H1 (cell line): ENCODE measurements around the gene AKR1C3. TPM values are rescaled to one million over a fixed set of nuclear protein-coding genes. Genes with fewer than 3 reads are reported as not detected.
"Not testable (repeated sequence)": the region's sequence is repeated elsewhere in the genome, so short reads cannot be mapped to it uniquely, and the experiment has no call there.

Experiments used
- CTCF ChIA-PET: fragments of 300-600 bp; sonication (Branson Sonifier 250); formaldehyde crosslinking; loops from one replicate; lab custom pipeline; 2021; ENCODE audit not compliant: partially characterized antibody; lab: Charles Lee
- POLR2A ChIA-PET: fragments of 300-600 bp; sonication (Branson Sonifier 250); formaldehyde crosslinking; loops from one replicate; lab custom pipeline; 2021; ENCODE audit warnings: inconsistent platforms; ENCODE audit not compliant: partially characterized antibody; lab: Charles Lee
- DNase-seq, 2 experiments: peaks; one replicate each; pipeline versions ENCODE4 v3.0.0 to v3.0.0-alpha.2; 2010 to 2022; ENCODE audit warnings: low spot score in 2 of 2, low read depth in 1 of 2, mixed read lengths in 1 of 2
- FAIRE-seq: peaks from 2 replicates; lab custom pipeline; 2011; peaks lifted over from hg19 to GRCh38; lab: Jason Lieb, UNC
- H2AFZ ChIP-seq: 2 replicates; pipeline ENCODE4 v1.8.1; 2012; ENCODE audit warnings: low read length, inconsistent platforms
- H2AK5ac ChIP-seq: 2 replicates; pipeline ENCODE4 v1.6.1; 2013; ENCODE audit warnings: low read depth, low read length
- H2BK120ac ChIP-seq: replicated peaks from 2 replicates; pipeline ENCODE3; 2013; ENCODE audit warnings: low read depth, low read length, inconsistent platforms
- H2BK12ac ChIP-seq: 2 replicates; pipeline ENCODE4 v1.6.1; 2013; ENCODE audit warnings: low read depth, low read length
- H2BK15ac ChIP-seq: 2 replicates; pipeline ENCODE4 v1.6.1; 2013; ENCODE audit warnings: low read length
- H2BK20ac ChIP-seq: 2 replicates; pipeline ENCODE4 v1.6.1; 2013; ENCODE audit warnings: low read length
- H2BK5ac ChIP-seq: 2 replicates; pipeline ENCODE4 v1.6.1; 2013; ENCODE audit warnings: low read depth, low read length
- H3K14ac ChIP-seq: 2 replicates; pipeline ENCODE4 v1.6.1; 2013; ENCODE audit warnings: inconsistent platforms; ENCODE audit not compliant: insufficient read length
- H3K18ac ChIP-seq: 2 replicates; pipeline ENCODE4 v1.6.1; 2013; ENCODE audit warnings: low read length; ENCODE audit errors: extremely low read depth
- H3K23ac ChIP-seq: 2 replicates; pipeline ENCODE4 v1.6.1; 2013; ENCODE audit warnings: inconsistent platforms; ENCODE audit not compliant: insufficient read length
- H3K23me2 ChIP-seq: 2 replicates; pipeline ENCODE4 v1.6.1; 2013; ENCODE audit warnings: low read depth, low read length
- H3K27ac ChIP-seq: 2 replicates; pipeline ENCODE4 v1.6.1; 2011; ENCODE audit warnings: low read depth, low read length, inconsistent platforms
- H3K27me3 ChIP-seq, 4 experiments: replicated peaks in 1 of 4; 1 replicate in 1 of 4; 2 replicates in 3 of 4; pipeline versions ENCODE4 v1.6.1 to v1.8.1; 2011 to 2013; ENCODE audit warnings: low read length in 3 of 4, mild to moderate bottlenecking in 3 of 4, inconsistent platforms in 2 of 4, mixed read lengths in 2 of 4, moderate library complexity in 1 of 4; ENCODE audit not compliant: control insufficient read depth in 3 of 4, insufficient read depth in 3 of 4; ENCODE audit errors: extremely low read depth in 1 of 4
- H3K36me3 ChIP-seq, 4 experiments: 2 replicates each; pipeline versions ENCODE4 v1.6.1 to v1.8.1; 2011 to 2013; ENCODE audit warnings: mild to moderate bottlenecking in 4 of 4, low read length in 3 of 4, moderate library complexity in 2 of 4, control low read depth in 1 of 4, inconsistent platforms in 1 of 4; ENCODE audit not compliant: insufficient read depth in 4 of 4, control insufficient read depth in 2 of 4
- H3K4ac ChIP-seq: replicated peaks from 2 replicates; pipeline ENCODE3; 2013; ENCODE audit warnings: low read length, low read depth, mixed read lengths, inconsistent platforms; ENCODE audit not compliant: insufficient read length
- H3K4me1 ChIP-seq, 4 experiments: replicated peaks in 1 of 4; 1 replicate in 1 of 4; 2 replicates in 3 of 4; pipeline versions ENCODE4 v1.6.1 to v1.8.1; 2011 to 2013; ENCODE audit warnings: low read length in 3 of 4, inconsistent platforms in 2 of 4, mixed read lengths in 1 of 4; ENCODE audit not compliant: insufficient read depth in 4 of 4, control insufficient read depth in 3 of 4
- H3K4me2 ChIP-seq, 2 experiments: 2 replicates each; pipeline versions ENCODE4 v1.6.1 to v1.8.1; 2011 to 2013; ENCODE audit warnings: low read depth in 2 of 2, low read length in 2 of 2, control low read depth in 1 of 2, inconsistent platforms in 1 of 2, mild to moderate bottlenecking in 1 of 2; ENCODE audit not compliant: insufficient read depth in 1 of 2
- H3K4me3 ChIP-seq, 4 experiments: fragments of 200-600, 300-600 bp in 1 of 4; sonication (generic), shearing (Covaris generic), sonication (Bioruptor Twin) in 1 of 4; 2 replicates each; pipeline versions ENCODE4 v1.5.1 to v1.8.1; 2011 to 2016; ENCODE audit warnings: low read length in 4 of 4, low read depth in 3 of 4, control low read depth in 2 of 4, inconsistent platforms in 2 of 4, mild to moderate bottlenecking in 2 of 4, mixed read lengths in 1 of 4, moderate library complexity in 1 of 4; ENCODE audit not compliant: insufficient read depth in 2 of 4; ENCODE audit errors: extremely low read depth in 1 of 4
- H3K56ac ChIP-seq: replicated peaks from 2 replicates; pipeline ENCODE3; 2013; ENCODE audit warnings: low read depth, mild to moderate bottlenecking, mixed read lengths, low read length, inconsistent platforms; ENCODE audit not compliant: insufficient read length
- H3K79me1 ChIP-seq: 2 replicates; pipeline ENCODE4 v1.6.1; 2013; ENCODE audit warnings: low read depth, low read length, control low read depth
- H3K79me2 ChIP-seq, 2 experiments: 2 replicates each; pipeline versions ENCODE4 v1.6.1 to v1.8.1; 2012 to 2013; ENCODE audit warnings: low read length in 2 of 2, mild to moderate bottlenecking in 2 of 2, inconsistent platforms in 1 of 2; ENCODE audit not compliant: insufficient read depth in 2 of 2, control insufficient read depth in 1 of 2
- H3K9ac ChIP-seq, 4 experiments: replicated peaks in 1 of 4; 1 replicate in 1 of 4; 2 replicates in 3 of 4; pipeline versions ENCODE4 v1.6.1 to v1.8.1; 2011 to 2013; ENCODE audit warnings: low read depth in 3 of 4, low read length in 3 of 4, control low read depth in 2 of 4, mild to moderate bottlenecking in 2 of 4, moderate library complexity in 2 of 4, inconsistent platforms in 1 of 4; ENCODE audit errors: extremely low read depth in 1 of 4
- H3K9me3 ChIP-seq, 2 experiments: 2 replicates each; pipeline versions ENCODE4 v1.6.1 to v1.8.1; 2012 to 2013; ENCODE audit warnings: mild to moderate bottlenecking in 2 of 2, moderate library complexity in 2 of 2, control low read depth in 1 of 2, inconsistent platforms in 1 of 2, low read depth in 1 of 2, low read length in 1 of 2, mixed read lengths in 1 of 2; ENCODE audit not compliant: insufficient read depth in 2 of 2
- H4K20me1 ChIP-seq, 2 experiments: replicated peaks in 1 of 2; 2 replicates each; pipeline versions ENCODE3 to v1.8.1; 2011 to 2013; ENCODE audit warnings: inconsistent platforms in 2 of 2, low read length in 2 of 2, mild to moderate bottlenecking in 1 of 2; ENCODE audit not compliant: insufficient read depth in 2 of 2, control insufficient read depth in 1 of 2
- H4K5ac ChIP-seq: 2 replicates; pipeline ENCODE4 v1.6.1; 2013; ENCODE audit warnings: low read length, low read depth, mixed read lengths, inconsistent platforms; ENCODE audit not compliant: insufficient read length
- H4K8ac ChIP-seq: 2 replicates; pipeline ENCODE4 v1.8.0; 2013; ENCODE audit warnings: mild to moderate bottlenecking, moderate library complexity, low read length, inconsistent platforms; ENCODE audit not compliant: insufficient read depth; ENCODE audit errors: extremely low read depth
- H4K91ac ChIP-seq: replicated peaks from 2 replicates; pipeline ENCODE3; 2013; ENCODE audit warnings: low read length, mixed read lengths, inconsistent platforms; ENCODE audit not compliant: insufficient read length
- WGBS, 2 experiments: shearing (Covaris generic) in 1 of 2; methylation state at CpG; one replicate each; pipeline versions ENCODE4 v1.1.6 to v1.1.7; 2013 to 2015; ENCODE audit warnings: low lambda C conversion rate in 2 of 2, mixed read lengths in 2 of 2, inconsistent platforms in 1 of 2, low coverage in 1 of 2, missing lambda C conversion rate in 1 of 2; ENCODE audit not compliant: insufficient replicate concordance in 2 of 2, insufficient coverage in 1 of 2, insufficient read length in 1 of 2; ENCODE audit errors: extremely low coverage in 1 of 2, missing lambda C conversion rate in 1 of 2; 5-methylcytosine and 5-hydroxymethylcytosine counted together
- polyA plus RNA-seq, 7 experiments: library from polyadenylated mRNA; depleted of rRNA in 3 of 7; stranded (reverse) in 5 of 7; unstranded in 2 of 7; fragments of >200 nt in 5 of 7; fragments of 200-250 nt in 2 of 7; gene quantifications; 1 replicate in 5 of 7; 2 replicates in 1 of 7; 4 replicates in 1 of 7; pipeline versions ENCODE4 v1.2.1 to v1.2.3, GENCODE V29; 2011 to 2013; ENCODE audit warnings: missing spikeins in 2 of 7, mixed read lengths in 2 of 7
- total RNA-seq: library from RNA; stranded (reverse); fragmentation: NEBNext Ultra II Directional; extraction: Animal tissue kit (Norgen Biotek cat#: 25700); gene quantifications from 2 replicates; pipeline ENCODE4 v1.2.1, GENCODE V29; 2021

The AKR1C3 gene
- total and polyA plus RNA-seq, 2 of the 8 experiments (the other 6 are each of a cell fraction or from before 2014, with no cell fraction given) = 4.6 to 6.9 TPM

- H2BK120ac ChIP-seq, H3K18ac ChIP-seq, H3K9me3 ChIP-seq, H3K56ac ChIP-seq, H4K91ac ChIP-seq, H3K14ac ChIP-seq, H4K5ac ChIP-seq, DNase-seq, H2AFZ ChIP-seq, H3K27ac ChIP-seq, H3K4me1 ChIP-seq, H3K4me3 ChIP-seq, H3K23me2 ChIP-seq, H3K23ac ChIP-seq, H2BK15ac ChIP-seq, H2AK5ac ChIP-seq, H4K8ac ChIP-seq, H2BK20ac ChIP-seq, H3K4me2 ChIP-seq, H3K36me3 ChIP-seq, H2BK12ac ChIP-seq, FAIRE-seq, H3K4ac ChIP-seq, H3K79me2 ChIP-seq, POLR2A ChIA-PET, H3K27me3 ChIP-seq, H4K20me1 ChIP-seq, H3K79me1 ChIP-seq, H2BK5ac ChIP-seq, H3K9ac ChIP-seq: not testable (repeated sequence)
- CTCF ChIA-PET = interaction anchor here (2.3 kb wide), 1 partner anchor 209 kb away, joined by 10 read pairs; no protein-coding TSS in a partner anchor
- WGBS, 2 experiments = 90% methylated on average over 8 of the region's 8 CpGs; no CpG with 5 or more reads in 1 of the 2 experiments
Measured at GRCh38 chr10:5059267-5059666, 34.9 kb upstream of the AKR1C3 start.

- H4K20me1 ChIP-seq, H4K91ac ChIP-seq, H4K8ac ChIP-seq, H3K23me2 ChIP-seq, H2BK5ac ChIP-seq, H3K4me3 ChIP-seq, H3K4me1 ChIP-seq, H2BK15ac ChIP-seq, H3K4ac ChIP-seq, H3K9ac ChIP-seq, H3K36me3 ChIP-seq, H3K27ac ChIP-seq, H3K4me2 ChIP-seq, H3K14ac ChIP-seq, H3K18ac ChIP-seq, DNase-seq, H2BK120ac ChIP-seq, H2AK5ac ChIP-seq, H2BK20ac ChIP-seq, H4K5ac ChIP-seq, POLR2A ChIA-PET, H2BK12ac ChIP-seq, H2AFZ ChIP-seq, H3K27me3 ChIP-seq, H3K79me1 ChIP-seq, H3K79me2 ChIP-seq, H3K23ac ChIP-seq, FAIRE-seq, H3K9me3 ChIP-seq, H3K56ac ChIP-seq: not testable (repeated sequence)
- 93% methylated on average over 13 of the region's 13 CpGs; no CpG with 5 or more reads in 1 of the 2 experiments for WGBS, 2 experiments
- CTCF ChIA-PET = interaction anchor here (0.7 to 2.3 kb wide), 3 partner anchors 8 to 210 kb away, joined by 3 to 10 read pairs (median 4); no protein-coding TSS in a partner anchor
Measured at GRCh38 chr10:5060791-5061190, 33.4 kb upstream of the AKR1C3 start.
